ENCODE measurements around the gene PTPN6.

DNA sequence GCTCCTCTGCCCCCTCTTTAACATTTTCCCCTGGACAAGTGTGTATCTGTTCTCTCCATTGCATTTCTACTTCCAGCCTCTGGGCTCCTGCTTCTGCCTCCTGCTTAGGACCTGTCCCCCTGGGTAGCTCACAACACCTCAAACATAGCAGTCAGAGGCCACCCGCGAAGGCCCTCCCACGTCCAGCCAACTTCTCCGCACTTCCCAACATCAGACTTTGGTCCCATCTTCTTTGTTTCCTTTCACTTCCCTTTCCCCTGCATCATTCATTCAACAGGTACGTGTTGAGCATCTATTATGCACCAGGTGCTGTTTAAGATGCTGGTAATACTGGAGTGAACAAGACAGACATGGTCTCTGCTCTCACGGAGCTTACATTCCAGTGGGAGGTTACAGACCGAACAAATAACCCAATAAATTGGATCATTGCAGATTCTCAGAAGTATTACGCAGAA lies 4.2 kb upstream of the PTPN6 start:
- TF ChIP-seq POLR2A (IDR thresholded peaks at IDR 0.05; ENCODE audit: borderline replicate concordance, extremely low read depth, insufficient read depth, insufficient read length) (no peak), EZH2 (IDR thresholded peaks at IDR 0.05) (no peak), POLR2AphosphoS5 (IDR thresholded peaks at IDR 0.05; ENCODE audit: low read depth, low read length) (no peak), ZNF274 (IDR thresholded peaks at IDR 0.05; ENCODE audit: low read depth, low read length) (no peak), TCF7L2 (IDR thresholded peaks at IDR 0.05; ENCODE audit: borderline replicate concordance, extremely low read depth, insufficient read depth, insufficient read length) (no peak), CBX3 (IDR thresholded peaks at IDR 0.05; ENCODE audit: low read depth) (no peak), EGR1 (IDR thresholded peaks at IDR 0.05; ENCODE audit: low read depth) (no peak)
- TF ChIP-seq, protein P1, sequence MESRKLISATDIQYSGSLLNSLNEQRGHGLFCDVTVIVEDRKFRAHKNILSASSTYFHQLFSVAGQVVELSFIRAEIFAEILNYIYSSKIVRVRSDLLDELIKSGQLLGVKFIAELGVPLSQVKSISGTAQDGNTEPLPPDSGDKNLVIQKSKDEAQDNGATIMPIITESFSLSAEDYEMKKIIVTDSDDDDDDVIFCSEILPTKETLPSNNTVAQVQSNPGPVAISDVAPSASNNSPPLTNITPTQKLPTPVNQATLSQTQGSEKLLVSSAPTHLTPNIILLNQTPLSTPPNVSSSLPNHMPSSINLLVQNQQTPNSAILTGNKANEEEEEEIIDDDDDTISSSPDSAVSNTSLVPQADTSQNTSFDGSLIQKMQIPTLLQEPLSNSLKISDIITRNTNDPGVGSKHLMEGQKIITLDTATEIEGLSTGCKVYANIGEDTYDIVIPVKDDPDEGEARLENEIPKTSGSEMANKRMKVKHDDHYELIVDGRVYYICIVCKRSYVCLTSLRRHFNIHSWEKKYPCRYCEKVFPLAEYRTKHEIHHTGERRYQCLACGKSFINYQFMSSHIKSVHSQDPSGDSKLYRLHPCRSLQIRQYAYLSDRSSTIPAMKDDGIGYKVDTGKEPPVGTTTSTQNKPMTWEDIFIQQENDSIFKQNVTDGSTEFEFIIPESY (IDR thresholded peaks at IDR 0.05; ENCODE audit: extremely low read depth, insufficient replicate concordance, low read length): no peak
- TF ChIP-seq, protein P2, sequence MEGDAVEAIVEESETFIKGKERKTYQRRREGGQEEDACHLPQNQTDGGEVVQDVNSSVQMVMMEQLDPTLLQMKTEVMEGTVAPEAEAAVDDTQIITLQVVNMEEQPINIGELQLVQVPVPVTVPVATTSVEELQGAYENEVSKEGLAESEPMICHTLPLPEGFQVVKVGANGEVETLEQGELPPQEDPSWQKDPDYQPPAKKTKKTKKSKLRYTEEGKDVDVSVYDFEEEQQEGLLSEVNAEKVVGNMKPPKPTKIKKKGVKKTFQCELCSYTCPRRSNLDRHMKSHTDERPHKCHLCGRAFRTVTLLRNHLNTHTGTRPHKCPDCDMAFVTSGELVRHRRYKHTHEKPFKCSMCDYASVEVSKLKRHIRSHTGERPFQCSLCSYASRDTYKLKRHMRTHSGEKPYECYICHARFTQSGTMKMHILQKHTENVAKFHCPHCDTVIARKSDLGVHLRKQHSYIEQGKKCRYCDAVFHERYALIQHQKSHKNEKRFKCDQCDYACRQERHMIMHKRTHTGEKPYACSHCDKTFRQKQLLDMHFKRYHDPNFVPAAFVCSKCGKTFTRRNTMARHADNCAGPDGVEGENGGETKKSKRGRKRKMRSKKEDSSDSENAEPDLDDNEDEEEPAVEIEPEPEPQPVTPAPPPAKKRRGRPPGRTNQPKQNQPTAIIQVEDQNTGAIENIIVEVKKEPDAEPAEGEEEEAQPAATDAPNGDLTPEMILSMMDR (IDR thresholded peaks at IDR 0.05 in 2 of 3, conservative IDR thresholded peaks at IDR 0.05 in 1 of 3; ENCODE audit: borderline replicate concordance in 1 of 3, insufficient read depth in 1 of 3, low read depth in 2 of 3, low read length in 2 of 3): no peak
- TF ChIP-seq, protein P3, sequence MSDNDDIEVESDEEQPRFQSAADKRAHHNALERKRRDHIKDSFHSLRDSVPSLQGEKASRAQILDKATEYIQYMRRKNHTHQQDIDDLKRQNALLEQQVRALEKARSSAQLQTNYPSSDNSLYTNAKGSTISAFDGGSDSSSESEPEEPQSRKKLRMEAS (IDR thresholded peaks at IDR 0.05): no peak
- TF ChIP-seq, protein P4, sequence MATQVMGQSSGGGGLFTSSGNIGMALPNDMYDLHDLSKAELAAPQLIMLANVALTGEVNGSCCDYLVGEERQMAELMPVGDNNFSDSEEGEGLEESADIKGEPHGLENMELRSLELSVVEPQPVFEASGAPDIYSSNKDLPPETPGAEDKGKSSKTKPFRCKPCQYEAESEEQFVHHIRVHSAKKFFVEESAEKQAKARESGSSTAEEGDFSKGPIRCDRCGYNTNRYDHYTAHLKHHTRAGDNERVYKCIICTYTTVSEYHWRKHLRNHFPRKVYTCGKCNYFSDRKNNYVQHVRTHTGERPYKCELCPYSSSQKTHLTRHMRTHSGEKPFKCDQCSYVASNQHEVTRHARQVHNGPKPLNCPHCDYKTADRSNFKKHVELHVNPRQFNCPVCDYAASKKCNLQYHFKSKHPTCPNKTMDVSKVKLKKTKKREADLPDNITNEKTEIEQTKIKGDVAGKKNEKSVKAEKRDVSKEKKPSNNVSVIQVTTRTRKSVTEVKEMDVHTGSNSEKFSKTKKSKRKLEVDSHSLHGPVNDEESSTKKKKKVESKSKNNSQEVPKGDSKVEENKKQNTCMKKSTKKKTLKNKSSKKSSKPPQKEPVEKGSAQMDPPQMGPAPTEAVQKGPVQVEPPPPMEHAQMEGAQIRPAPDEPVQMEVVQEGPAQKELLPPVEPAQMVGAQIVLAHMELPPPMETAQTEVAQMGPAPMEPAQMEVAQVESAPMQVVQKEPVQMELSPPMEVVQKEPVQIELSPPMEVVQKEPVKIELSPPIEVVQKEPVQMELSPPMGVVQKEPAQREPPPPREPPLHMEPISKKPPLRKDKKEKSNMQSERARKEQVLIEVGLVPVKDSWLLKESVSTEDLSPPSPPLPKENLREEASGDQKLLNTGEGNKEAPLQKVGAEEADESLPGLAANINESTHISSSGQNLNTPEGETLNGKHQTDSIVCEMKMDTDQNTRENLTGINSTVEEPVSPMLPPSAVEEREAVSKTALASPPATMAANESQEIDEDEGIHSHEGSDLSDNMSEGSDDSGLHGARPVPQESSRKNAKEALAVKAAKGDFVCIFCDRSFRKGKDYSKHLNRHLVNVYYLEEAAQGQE (IDR thresholded peaks at IDR 0.05; ENCODE audit: low read depth): no peak

All from HCT116 (cell line).